Activated CD4-positive, alpha-beta T cell treated with anti-CD3 and anti-CD28 coated beads, Interleukin-2, amount 50 U/mL, for 48 hours (primary cell): ENCODE measurements around the gene RAB8B.

Experiments used
- DNase-seq, 2 experiments: peaks; one replicate each; pipeline ENCODE4 v3.0.0-alpha.2; 2020

RAB8B gene

DNA sequence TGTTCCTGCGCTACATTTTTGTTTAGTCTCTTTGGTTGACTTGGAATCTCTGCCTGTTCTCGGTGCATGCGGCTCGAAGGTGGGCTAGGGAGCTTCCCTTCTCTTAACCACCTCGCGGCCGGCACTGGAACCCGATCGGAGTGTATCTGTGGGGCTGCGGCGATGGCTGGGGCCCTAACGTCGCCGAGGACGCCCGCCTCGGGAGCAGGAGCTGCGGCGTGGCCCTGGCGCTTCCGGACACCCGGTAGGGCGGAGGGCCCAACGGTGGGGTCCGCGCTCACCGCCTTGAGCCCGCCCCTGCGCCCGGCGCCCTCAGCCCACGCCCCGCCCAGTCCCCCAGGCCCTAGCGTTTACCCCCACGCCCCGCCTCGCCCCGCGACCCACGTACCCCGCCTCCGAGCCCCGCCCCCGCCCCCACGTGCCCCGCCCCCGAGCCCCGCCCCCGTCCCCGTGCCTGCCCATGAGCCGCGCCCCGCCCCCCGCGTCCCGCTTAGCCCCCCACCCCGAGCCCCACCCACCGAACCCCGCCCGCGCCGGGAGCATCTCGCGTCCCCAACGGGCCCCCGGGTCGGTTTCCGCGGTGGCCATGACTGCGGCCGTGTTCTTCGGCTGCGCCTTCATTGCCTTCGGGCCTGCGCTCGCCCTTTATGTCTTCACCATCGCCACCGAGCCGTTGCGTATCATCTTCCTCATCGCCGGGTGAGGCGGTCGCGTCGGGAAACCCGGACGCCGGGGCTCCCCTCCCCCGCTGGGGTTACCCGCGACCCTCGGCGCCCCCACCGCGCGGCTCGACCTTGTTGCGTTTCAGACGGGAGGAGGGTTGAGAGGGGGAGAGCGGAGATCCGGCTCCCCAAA lies 87.9 kb downstream of the RAB8B start, which contains the start of gene APH1B:
Gene APH1B, plus strand, starts transcription at position 568 of the 855 bp plus-strand sequence. Its CDS starts 19 bp downstream, at position 587.
- DNase-seq = peak; percentile 65 to 74

DNA sequence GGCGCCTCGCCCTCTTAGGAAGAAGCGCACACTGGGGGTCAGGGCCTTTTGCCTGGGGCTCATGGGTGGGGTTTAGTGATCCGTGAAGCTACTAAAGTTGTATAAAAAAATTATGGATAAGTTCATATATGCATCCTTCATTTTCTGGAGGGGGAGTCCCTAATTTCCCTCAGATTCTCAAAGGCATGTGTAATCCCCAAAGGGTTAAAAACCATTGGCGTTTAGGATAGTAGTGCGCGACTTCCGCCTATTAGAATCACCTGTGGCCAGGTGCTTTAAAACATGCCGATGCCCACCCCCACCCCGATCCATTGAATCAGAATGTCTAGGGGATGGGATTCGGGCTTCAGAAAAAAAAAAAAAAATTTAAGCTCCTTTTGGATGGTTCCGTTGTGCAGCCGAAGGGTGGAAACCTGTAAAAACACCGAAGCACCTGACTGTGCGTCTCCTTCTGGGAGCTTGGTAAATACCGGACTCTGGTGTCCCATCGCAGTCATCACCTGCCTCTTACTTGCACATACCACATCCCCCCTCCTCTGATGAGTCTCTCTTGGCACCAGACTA lies 88.6 kb downstream of the RAB8B start:
- DNase-seq = no peak

- no peak for DNase-seq
These were observed 93.7 kb downstream of the RAB8B start for GRCh38 chr15:63283126-63283525.

GRCh38 chr15:63284335-63284734 lies 94.9 kb downstream of the RAB8B start:
- no peak for DNase-seq

DNA sequence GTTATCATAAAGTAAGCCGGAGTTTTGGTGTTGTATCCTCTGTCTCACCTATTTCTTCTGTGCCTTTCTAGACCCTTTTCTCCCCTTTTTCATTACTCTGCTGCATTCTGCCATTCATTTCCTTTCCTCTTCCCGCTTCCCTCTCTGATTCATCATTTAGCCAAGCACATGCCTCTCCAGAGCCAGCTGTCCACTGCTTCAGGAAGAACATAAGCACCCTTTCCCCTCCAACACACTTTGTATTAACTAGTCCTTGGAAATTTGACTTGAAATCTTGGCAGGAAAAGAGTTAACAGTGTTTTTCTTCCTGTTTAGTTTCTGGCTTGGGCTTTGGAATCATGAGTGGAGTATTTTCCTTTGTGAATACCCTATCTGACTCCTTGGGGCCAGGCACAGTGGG lies 97.7 kb downstream of the RAB8B start:
- no peak for DNase-seq

DNA sequence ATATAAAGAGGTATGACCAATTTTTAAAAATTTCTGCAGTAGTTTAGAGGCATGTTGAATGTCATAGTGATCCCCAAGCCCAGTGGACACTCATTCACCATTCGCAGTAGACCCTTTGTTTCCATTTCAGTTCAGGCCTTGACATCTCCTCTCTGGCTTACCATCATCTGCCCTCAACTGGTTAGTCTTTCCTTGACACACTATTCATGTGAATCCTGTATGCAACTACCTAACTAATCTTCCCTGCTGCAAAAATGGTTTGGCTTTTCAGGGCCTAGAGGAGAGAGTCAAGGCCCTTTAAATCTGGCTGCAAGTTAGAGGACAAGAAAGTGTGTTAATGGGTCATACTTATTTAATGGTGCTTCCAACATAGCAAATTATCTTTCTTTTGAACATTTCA lies 98.9 kb downstream of the RAB8B start:
- DNase-seq = no peak

GRCh38 chr15:63288778-63289378 lies 99.5 kb downstream of the RAB8B start:
- DNase-seq = no peak

DNA sequence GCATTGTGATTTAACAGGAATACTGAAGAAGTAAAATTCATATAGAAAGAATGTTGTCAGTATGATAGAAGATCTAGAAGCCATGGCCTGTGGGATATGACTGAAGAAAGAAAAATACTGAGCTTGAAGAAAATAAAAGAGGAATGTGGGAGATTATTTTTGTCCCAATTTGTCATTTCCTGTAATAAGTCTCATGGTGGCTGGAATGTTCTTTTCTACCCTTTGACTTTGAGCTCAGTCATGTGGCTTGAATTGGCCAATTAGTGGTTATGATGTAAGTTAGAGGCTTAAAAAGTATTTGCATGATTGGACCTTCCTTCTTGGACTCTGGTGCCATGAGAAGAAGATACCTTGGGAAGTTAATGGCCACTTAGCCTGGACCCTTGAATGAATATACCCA lies 102.1 kb downstream of the RAB8B start:
- DNase-seq = no peak

DNA sequence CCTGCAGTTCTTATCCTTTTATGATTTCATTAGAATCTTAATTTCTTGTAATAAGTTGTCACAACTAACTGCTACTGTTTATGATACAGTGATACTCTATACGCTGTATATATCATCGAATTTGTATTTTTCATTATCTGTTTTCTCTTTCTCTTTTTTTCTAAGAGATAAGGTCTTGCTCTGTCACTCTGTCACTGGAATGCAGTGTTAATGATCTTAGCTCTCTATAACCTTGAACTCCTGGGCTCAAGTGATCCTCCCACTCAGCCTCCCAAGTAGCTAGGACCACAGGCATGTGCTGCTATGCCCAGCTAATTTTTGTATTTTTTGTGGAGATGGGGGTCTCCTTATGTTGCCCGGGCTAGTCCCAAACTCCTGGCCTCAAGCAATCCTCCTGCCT lies 102.8 kb downstream of the RAB8B start:
- no peak for DNase-seq

DNA sequence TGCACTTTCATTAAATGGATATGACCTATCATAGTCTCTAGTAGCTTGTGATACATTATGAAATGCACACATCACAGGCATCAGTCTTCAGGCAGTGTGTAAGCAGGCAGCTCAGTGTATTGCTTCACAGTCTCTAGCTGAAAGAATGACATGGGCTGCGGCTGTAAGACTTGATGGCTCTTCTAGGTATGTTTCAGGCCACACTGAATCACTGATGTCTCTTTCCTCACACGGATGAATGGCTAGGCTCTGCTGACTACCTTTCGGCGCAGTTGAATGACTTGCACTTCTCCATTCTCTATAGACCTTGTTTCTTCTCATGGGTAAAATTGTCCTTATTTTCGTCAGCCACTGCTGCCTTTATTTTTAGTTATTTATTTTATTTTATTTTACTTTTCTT lies 103.4 kb downstream of the RAB8B start:
- DNase-seq = no peak

- no peak for DNase-seq
These were observed 105.0 kb downstream of the RAB8B start for GRCh38 chr15:63294359-63294758.

GRCh38 chr15:63295341-63295740 lies 105.9 kb downstream of the RAB8B start:
- DNase-seq = no peak

GRCh38 chr15:63296195-63296594 lies 106.8 kb downstream of the RAB8B start:
- DNase-seq = no peak

GRCh38 chr15:63299943-63300575 lies 110.7 kb downstream of the RAB8B start:
- no peak for DNase-seq

- DNase-seq = no peak
These were observed 111.7 kb downstream of the RAB8B start for GRCh38 chr15:63301088-63301487.

GRCh38 chr15:63305260-63305659 lies 115.9 kb downstream of the RAB8B start:
- no peak for DNase-seq

GRCh38 chr15:63306492-63307073 lies 117.2 kb downstream of the RAB8B start:
- DNase-seq = no peak

DNA sequence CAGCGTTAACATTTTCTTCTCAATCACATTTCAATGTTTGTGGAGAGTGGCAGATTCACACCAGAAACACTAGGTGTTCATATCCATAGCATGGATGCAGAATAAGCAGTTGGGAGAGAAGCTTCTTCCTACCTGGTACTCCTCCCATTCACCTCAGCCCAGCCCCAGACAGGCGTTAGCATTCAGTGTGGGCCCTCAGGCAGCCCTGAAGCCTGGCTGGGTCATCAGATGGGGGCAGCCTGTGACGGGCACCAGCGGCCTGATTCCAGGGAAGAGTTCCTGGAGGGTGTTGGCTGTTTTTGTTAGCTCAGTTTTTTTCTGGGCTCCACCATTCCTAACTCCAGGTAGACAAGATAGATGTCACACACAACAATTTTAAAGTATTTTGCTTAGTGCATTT lies 119.1 kb downstream of the RAB8B start:
- DNase-seq = no peak

DNA sequence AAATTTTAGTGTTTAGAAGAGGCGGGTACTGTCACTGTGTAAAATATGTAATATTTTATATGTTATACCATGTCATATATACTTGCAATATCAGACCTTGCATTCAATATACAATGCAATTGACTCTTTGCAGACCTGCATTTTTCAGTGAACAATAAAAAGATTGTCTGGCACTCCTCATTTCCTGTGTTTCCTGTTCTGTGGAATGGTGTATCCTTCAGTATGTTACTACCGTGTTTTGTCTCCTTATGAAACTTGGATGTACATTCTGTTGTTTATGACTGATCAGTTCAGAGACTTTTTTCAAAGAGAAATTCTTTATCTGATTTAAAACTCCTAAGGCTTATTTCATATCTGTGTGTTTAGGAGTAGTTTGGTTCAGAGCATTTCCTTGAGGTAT lies 119.5 kb downstream of the RAB8B start:
- no peak for DNase-seq

DNA sequence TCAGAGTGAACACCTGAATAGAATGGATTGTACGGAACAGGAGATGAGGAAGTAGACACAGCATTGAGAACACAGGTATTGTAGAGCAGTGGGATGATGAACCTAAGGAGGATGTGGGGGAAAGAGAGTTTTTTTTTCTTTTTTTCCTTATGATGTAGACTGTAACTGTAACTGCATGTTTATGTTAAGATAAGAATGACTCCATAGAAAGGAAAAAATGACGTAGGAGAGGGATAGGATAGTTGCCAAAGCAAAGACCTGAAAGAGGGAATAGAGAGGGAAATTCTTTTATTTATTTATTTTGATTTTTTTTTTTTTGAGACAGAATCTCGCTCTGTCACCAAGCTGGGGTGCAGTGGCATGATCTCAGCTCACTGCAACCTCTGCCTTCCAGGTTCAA lies 121.2 kb downstream of the RAB8B start:
- DNase-seq = no peak

DNA sequence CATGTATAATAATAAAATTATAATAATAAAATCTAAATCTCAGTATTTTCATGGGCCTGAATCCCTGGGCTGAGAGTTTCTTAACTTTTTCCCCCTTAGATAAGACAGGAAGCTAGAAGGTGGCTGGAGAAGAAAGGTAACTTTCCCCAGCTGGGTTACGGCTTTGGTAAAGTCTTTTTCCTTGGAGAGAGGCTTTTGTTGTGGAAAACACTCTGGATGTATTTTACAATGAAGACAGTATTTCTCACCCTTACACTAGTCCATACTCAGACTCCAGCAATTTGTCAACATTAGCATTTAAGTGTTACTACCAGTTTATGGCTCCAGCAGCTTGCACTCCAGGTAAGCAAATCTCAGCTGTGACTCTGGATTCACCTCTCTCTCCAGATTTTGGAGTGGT lies 122.9 kb downstream of the RAB8B start:
- no peak for DNase-seq

DNA sequence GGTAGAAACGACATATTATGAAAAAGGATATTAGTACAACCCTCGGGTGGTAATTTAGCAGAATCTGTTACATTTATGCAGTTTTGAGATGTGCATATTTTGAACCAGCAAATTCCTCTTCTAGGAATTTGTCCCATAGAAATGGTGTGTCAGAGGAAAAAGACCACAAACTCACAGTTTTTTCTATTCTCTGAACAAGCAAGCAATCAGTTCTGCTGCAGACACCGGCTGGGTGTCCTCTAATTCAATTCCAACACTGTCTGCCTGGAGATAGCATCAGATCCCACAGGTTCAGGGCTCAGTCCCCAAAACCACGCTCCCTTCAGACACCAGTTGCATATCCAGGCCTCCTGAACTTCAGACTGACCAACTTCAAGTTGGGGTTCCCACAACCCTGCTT lies 124.4 kb downstream of the RAB8B start:
- DNase-seq = no peak

DNA sequence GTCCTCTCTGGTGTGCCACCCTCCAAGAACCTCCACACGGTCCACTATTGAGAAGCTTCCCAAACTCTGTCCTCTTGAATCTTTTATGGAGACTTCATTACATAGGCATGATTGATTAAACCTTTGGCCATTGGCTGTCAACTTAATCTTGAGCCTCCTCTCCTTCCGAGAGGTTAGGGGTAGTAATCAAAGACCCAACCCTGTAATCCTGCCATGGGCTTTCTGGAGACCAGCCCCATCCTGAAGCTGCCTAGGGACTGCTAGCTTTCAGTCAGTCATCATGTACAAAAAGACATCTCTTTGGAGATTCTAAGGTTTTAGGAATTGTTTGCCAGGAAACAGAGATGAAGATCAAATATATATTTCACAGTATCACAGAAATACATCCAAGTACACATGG lies 125.0 kb downstream of the RAB8B start:
- no peak for DNase-seq
